Measurements from ENCODE around the gene DNMT3A. TPM values are rescaled to one million over a fixed set of nuclear protein-coding genes. Genes with fewer than 3 reads are reported as not detected.

Gene DNMT3A
- polyA plus RNA-seq, 5 donors, result 77.8 to 107 (median 97.1) TPM

GRCh38 chr2:25258847-25259736 lies 82.6 kb downstream of the DNMT3A start:
- no peak for DNase-seq

GRCh38 chr2:25257931-25258846 lies 83.5 kb downstream of the DNMT3A start:
- no peak for DNase-seq

- DNase-seq, result peak; percentile 66 to 75
Measured at GRCh38 chr2:25257032-25257552, 84.6 kb downstream of the DNMT3A start.

- DNase-seq, result no peak
Measured at GRCh38 chr2:25256488-25256875, 85.2 kb downstream of the DNMT3A start.

GRCh38 chr2:25255745-25256487 lies 85.8 kb downstream of the DNMT3A start:
- DNase-seq, result no peak

- DNase-seq, result no peak
Measured at GRCh38 chr2:25254961-25255360, 86.8 kb downstream of the DNMT3A start.

GRCh38 chr2:25253153-25253626 lies 88.5 kb downstream of the DNMT3A start:
- DNase-seq, result no peak

GRCh38 chr2:25252291-25253152 lies 89.2 kb downstream of the DNMT3A start:
- peak; percentile 93 to 94 for DNase-seq

GRCh38 chr2:25251422-25252273 lies 90.1 kb downstream of the DNMT3A start:
- peak; percentile 65 to 69 for DNase-seq

GRCh38 chr2:25251071-25251421 lies 90.7 kb downstream of the DNMT3A start:
- DNase-seq, result no peak

GRCh38 chr2:25250331-25251070 lies 91.2 kb downstream of the DNMT3A start:
- no peak for DNase-seq

GRCh38 chr2:25249785-25250184 lies 91.9 kb downstream of the DNMT3A start:
- DNase-seq, result no peak

GRCh38 chr2:25247792-25248512 lies 93.8 kb downstream of the DNMT3A start:
- DNase-seq, result no peak

- DNase-seq, result no peak
Measured at GRCh38 chr2:25246558-25247290, 95.0 kb downstream of the DNMT3A start.

- no peak for DNase-seq
Measured at GRCh38 chr2:25246001-25246400, 95.7 kb downstream of the DNMT3A start.

GRCh38 chr2:25245141-25245540 lies 96.6 kb downstream of the DNMT3A start:
- no peak for DNase-seq

- no peak for DNase-seq
Measured at GRCh38 chr2:25243995-25244394, 97.7 kb downstream of the DNMT3A start.

Data from right lung (tissue), 5 donors.